AG08396 (cell line): ENCODE results near the gene CTTNBP2.

ENCODE experiments used
- DNase-seq: peaks from one replicate; pipeline ENCODE4 v3.0.0; 2012; ENCODE audit warnings: low spot score, mixed read lengths

CTTNBP2 gene

GRCh38 chr7:117685795-117686194, 187.4 kb downstream of the CTTNBP2 start:
- no peak for DNase-seq

GRCh38 chr7:117683430-117684175, 189.6 kb downstream of the CTTNBP2 start:
- no peak for DNase-seq

GRCh38 chr7:117682681-117683385, 190.4 kb downstream of the CTTNBP2 start:
- no peak for DNase-seq

- no peak for DNase-seq
Measured at GRCh38 chr7:117679120-117679519, 194.1 kb downstream of the CTTNBP2 start.

GRCh38 chr7:117675497-117676435, 197.5 kb downstream of the CTTNBP2 start:
- DNase-seq: no peak

GRCh38 chr7:117674617-117675016, 198.6 kb downstream of the CTTNBP2 start:
- DNase-seq: no peak

- DNase-seq: peak; percentile 16
Measured at GRCh38 chr7:117673839-117674238, 199.4 kb downstream of the CTTNBP2 start.

- DNase-seq: no peak
Measured at GRCh38 chr7:117673367-117673766, 199.9 kb downstream of the CTTNBP2 start.

- DNase-seq: no peak
Measured at GRCh38 chr7:117672453-117672852, 200.8 kb downstream of the CTTNBP2 start.

- DNase-seq: no peak
Measured at GRCh38 chr7:117669818-117670217, 203.4 kb downstream of the CTTNBP2 start.

- no peak for DNase-seq
Measured at GRCh38 chr7:117667456-117667855, 205.8 kb downstream of the CTTNBP2 start.

GRCh38 chr7:117666689-117667088, 206.6 kb downstream of the CTTNBP2 start:
- no peak for DNase-seq

- DNase-seq: peak; percentile 42
Measured at GRCh38 chr7:117666031-117666430, 207.2 kb downstream of the CTTNBP2 start.

- DNase-seq: no peak
Measured at GRCh38 chr7:117665368-117665767, 207.9 kb downstream of the CTTNBP2 start.

GRCh38 chr7:117664047-117664446, 209.2 kb downstream of the CTTNBP2 start:
- DNase-seq: no peak

- DNase-seq: no peak
Measured at GRCh38 chr7:117661328-117661727, 211.9 kb downstream of the CTTNBP2 start.
